ENCODE results near the gene MAGI2.
"Not testable (repeated sequence)": the region's sequence is repeated elsewhere in the genome, so short reads cannot be mapped to it uniquely, and the experiment has no call there.

MAGI2 gene

DNA sequence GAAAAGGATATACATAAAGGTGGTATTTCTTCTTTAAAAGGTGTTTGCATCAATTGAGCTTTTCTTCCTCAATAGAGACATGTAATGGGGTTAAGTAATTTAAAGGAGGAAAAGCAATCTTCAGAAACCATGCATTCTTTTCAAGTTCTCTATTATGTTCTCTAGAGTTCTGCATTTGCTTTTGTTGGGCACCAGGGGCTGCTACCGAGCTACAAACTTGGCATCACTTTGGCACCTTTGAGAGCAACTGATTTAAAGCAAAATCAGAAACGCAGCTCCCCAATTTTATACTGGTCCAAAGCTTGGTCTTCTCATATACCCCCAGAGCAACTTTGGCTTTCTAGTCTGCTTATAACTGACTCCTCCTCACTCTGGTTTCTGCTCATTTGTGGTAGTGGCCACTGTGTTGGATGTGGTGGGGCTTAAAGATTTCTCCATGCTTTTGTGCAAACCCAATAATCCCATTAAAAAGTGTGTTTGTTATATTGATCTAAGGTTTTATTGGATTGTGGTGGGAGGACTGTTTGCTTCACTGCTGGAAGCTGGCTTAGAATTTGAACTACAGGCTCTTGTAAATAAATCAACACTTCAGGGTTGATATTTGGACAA is 942.8 kb downstream of the MAGI2 start:
- peak; percentile 78 for DNase-seq

DNA sequence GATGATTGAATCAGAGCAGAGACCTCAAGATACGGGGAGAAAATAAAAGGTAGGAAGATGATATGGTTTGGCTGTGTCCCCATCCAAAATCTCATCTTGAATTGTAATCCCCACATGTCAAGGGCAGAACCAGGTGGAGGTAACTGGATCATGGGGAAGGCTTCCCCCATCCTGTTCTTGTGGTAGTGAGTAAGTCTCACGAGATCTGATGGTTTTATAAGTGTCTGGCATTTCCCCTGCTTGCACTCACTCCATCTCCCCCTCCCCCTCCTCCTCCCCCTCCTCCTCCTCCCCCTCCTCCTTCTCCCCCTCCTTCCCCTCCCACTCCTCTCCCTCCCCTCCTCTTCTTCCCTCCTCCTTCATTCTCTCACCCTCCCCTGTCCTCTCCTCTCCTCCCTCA is 950.2 kb downstream of the MAGI2 start:
- not testable (repeated sequence) for DNase-seq

DNA sequence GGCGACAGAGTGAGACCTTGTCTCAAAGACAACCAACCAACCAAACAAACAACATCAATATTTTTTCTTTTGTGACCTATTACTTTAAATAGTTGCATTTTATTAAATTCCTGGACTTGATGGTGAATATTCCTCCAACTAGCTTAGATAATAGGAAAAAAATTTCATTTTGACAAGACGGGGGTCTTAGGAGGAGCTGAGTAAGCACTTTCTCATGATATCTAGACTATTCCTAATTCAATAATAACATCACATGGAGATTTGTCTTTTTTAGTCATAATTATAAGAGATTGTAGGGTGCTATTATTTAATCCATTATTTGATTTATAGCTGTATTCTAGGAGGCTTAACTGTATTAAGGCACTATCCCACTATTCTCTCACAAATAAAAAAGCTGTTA is 952.4 kb downstream of the MAGI2 start:
- DNase-seq: no peak

DNA sequence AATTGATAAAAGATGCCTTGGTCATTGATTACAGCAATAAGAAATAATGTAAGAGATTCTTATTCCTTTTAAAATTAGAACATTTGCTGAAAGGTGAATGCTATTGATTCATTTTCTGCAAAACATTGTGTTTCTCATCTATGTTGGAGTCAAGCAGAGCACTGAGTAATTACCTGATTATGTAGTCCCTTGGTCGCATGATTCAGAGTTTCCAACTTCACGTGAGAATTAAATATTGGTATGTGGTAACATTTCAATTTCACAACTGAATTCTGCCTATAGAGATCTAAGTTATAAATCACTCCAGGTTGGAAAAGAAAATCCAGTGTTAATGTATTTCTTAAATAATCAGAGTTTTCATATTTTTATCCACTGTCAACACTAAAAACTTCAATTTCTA is 953.5 kb downstream of the MAGI2 start:
- DNase-seq: no peak

DNA sequence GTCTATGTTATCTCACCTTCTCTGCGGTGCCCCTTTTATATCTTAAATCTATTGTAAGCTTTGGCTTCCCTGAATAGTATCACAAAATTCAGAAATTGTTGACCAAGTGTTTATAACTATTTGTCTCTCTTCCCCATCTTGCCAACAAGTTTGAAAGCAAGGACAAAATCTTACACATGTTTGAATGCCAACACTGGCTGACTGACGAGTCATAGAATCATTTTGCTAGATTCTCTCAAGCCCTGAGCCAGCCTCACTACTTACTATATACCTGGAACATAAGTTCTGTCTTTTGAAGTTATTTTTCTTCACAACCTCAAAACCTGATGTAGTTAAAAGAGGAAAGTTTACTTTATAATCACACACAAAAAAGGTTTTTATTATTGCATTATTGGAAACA is 954.2 kb downstream of the MAGI2 start:
- no peak for DNase-seq

DNA sequence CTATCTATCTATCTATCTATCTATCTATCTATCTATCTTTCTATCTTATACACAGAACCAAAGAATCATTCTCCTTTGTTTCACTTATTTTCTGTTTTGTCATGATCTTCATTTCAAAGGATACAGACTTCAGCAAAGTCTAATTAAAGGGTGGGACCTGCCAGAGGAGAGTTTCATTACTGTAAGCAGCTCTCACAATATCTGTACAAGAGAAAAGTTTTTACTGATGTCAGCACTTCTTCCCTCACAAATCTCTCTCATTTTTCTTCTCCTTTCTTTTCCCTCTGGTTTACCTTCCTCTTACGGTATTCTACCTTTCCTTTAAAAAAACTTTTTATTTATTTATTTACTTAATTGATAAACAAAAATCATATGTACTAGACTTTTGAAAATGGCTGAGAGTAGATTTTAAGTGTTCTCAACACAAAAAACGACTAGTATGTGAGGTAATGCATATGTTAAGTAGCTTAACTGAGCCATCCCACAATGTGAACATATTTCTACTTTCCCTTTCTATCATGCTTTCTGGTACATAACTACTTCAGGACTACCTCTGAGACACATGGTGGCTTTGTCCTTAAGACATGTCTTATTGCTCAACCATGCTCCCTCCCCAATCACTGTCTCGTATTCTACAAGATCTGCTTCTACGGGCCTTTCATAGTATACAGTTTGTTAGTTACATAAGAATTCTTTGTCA is 955.6 kb downstream of the MAGI2 start:
- DNase-seq: peak; percentile 30

DNA sequence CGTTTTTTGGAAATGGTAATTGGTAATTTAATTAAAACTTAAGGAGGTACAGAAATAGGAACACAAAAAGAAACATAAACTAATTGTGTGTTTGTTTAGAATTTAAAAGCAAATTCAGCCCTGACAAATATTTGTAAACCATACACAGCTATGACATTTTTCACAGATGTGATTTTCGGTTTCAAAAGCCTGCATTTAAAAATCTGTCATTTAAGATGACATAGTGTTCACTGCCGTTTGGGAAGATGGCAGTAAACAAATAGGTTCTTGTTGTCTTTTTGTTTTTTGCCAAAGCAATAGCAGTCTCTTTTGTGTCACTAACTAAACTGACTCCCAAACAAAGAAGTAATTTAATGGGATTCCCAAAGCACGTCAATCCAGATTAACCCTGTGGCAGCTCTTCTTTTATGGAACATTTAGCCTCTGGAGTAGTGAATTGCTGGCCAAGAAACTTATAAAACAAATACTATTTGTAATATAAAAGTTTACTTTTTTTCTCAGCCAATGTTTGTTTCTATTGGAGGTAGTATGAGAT is 957.3 kb downstream of the MAGI2 start:
- no peak for DNase-seq

DNA sequence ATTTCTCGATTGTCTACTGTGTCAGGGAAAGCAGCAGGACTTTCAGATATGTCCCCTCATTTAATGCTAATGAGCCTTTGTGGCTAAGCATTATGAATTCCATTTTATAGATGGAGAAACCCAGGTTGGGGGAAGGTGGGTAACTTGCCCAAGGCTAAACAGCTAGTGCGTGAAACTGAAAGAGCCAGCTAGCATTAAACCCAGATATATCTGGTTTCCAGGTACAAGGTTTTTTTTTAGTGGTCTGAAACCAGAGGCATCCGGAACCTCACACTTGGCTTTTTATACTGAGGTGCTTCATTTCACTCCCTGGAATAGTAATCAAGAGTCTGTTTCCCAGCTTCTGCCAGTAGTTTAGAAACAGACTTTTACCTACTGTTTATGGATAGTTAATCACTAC is 960.1 kb downstream of the MAGI2 start:
- no peak for DNase-seq

DNA sequence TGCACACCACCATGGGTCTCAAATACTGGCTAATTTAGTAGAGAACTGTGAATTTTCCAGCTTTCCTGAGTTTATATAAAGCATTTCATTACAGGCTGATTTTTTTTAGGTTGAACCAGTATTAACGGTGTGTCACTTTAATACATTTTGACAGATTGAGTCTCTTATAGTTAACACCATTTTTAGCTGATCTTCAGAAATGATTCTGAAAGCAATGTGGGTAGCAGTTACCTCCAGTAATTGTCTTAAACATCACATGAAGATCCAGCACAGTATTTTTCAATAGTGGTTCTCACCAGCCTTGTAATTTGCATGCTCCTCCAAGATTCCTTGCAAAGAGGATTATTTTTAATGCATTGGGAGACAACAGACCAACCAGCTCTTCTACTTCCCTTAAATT is 961.3 kb downstream of the MAGI2 start:
- DNase-seq: no peak

DNA sequence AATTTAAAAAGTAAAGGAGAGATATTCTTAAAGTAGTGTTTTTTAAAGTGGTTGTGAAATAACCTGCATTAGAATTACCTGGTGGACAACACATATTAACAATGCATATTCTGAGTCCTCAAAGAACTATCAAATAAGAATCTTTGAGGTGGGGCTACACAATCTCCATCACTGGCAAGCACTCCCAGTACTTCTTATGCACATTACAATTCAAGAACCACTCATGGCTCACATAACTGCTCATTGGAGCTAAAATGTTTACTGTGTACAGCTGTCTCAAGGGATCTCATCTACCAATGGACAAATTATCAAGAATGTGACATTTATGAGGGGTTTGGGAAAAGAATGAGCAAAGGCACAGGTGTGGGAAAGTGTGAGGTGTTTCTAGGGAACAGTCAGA is 962.9 kb downstream of the MAGI2 start:
- no peak for DNase-seq

DNA sequence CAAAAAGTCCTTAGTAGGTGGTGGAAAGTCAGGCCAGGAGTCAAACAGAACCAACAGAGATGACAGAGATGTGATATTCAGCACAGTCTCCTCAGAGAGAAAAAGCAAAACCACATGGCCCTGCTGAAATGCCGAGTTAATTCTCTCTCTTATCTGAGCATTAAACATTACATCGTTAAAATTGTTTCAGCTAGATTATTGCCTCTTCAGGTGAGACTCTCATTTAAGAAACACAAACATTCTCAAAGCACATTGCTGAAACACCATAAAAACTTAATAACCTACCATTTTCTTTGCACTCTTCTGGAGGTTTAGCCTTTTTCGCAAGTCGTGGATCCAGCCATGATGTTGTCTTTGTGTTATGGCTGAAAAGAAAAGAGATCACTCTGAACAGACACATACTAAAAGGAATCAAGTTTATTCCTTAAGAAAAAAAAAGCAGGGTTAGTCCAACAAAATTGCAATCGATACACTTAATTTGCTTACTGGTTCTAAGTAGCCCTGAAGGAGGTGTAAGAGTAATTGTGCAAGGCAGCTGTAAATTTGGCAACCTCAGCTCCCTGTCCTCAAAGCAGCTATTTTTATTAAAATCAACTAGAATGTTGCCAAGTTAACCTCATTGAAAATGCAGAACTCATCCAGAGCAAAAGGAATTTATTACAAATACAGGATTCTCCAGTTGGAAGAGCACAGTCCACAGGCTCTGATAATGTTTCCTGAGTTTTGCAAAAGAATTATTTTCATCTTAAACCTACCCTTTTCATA is 963.8 kb downstream of the MAGI2 start:
- DNase-seq: peak; percentile 47

DNA sequence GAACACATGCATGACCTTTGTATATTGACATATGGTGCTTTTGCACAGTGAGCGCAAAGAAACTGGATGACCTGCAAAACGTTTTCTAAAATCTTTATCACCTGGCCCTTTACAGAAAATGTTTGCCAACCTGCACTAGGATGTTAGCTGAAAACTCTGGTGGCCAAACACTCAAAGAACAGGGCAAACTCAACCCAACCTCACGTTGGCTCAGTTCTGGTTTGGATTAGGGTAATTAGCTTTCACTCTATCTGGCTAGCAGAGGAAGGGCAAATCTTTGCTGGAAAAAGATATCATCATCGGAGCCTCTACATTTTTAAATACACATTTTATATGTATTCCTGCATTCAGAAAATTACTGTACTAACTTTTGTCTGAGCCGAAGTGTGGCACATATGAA is 966.0 kb downstream of the MAGI2 start:
- no peak for DNase-seq

DNA sequence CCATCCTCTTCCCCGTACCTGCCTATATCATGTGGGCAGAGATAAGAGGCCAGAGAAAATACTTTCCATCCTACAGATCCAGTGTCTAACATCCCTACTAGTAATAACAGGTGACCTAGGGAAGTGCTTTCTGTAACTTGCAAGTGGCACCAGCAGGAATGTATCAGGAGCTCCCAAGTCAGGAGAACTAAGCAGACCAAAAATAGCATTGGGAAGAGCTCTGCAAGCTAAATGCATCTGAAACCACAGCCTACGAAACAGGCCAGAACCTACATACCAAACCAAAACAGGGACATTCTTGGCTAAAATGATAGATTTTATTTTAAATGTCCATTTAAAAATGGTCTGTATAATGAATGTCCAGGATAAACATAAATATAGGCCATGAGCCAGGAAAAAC is 974.1 kb downstream of the MAGI2 start:
- DNase-seq: no peak

DNA sequence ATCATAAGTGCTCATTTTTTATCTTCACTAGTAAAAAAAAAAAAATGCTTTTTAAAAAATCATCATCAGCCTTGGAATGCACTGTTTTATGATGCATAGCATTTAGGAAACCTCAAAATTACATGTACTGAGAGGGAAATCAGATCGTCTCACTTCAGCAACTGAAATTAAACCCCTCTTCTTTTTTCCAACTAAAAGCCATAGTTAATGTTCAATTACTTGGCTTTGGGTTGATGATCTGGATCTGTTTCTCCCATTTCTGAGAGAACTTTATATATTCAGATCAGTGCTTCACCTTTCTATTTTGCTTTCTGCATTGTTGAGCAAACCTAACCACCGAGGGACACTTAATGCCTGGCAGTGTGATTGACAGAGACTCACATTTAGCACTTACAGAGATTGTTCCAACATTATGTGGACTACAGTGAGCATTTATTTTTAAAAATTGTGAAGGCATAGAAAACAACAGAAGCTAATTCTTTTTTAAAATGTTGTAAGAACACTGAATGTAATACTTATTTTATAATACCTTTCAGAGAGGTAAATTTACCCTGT is 976.5 kb downstream of the MAGI2 start:
- DNase-seq: no peak

DNA sequence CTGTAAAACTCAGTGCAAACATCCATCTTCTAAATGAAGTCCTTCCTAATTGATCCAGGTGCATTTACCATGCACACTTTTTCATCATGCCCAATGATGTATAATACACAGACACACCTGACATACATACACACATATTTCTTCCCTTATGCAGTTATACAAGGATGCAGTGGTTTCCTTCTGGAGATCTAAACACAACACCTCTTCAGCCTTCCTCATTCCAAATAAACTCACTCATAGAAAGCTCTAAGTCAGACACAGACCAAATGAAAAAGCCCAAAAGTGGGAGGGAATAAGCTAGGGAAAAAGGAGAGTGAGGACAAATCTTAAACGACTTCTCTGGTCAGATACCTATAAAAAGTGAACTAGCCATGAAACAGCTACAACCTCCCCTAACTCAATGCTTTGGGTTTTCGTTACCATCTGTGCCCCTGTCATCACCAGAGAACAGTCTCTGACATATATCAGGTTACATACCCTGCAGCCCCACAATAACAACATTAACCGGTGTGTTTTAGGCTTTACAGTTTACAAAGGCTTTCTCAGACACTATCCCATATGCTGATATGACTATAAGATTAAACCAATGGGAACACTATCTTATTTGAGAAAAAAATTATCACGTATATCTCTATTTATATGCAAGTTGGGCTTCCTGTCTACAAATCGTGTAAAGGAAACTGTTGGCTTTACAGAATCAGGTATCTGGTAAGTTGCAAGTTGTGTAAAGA is 979.7 kb downstream of the MAGI2 start:
- no peak for DNase-seq

DNA sequence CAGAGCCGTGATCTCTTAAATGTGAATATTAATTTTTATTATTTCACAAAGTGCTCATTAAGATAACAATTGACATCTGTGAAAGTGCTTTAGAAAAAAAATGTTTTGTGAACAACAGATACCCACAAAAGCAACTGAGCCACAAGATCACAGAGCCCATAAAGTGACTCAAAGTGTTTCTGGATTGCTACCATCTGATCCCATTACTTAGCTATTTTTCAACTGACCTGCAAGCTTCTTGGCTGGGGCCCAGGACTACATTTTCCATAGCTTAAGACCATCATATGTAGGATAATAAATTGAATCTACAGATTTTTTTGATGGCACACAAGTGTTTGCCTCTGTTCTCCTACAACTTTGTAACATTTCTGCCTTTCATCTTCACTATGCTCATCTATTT is 980.4 kb downstream of the MAGI2 start:
- DNase-seq: no peak

DNA sequence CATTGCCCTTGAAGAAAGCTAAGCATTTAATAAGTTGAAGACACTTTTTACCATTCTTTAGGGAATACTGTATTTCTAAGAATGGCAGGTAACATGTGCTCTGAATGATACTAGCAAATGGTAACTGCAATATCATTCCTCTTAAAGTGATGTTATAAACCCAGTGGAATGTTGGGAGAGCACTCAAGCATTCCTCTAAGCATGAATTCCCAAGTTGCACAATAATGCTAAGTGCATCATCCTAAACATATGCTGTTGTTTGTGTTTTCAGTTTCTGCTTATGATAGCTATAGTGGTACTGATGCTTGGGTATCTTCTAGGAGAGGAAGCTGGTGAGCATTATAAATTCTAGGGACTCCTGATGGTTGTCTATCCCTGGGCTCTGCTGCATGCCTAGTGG is 980.9 kb downstream of the MAGI2 start:
- DNase-seq: no peak

DNA sequence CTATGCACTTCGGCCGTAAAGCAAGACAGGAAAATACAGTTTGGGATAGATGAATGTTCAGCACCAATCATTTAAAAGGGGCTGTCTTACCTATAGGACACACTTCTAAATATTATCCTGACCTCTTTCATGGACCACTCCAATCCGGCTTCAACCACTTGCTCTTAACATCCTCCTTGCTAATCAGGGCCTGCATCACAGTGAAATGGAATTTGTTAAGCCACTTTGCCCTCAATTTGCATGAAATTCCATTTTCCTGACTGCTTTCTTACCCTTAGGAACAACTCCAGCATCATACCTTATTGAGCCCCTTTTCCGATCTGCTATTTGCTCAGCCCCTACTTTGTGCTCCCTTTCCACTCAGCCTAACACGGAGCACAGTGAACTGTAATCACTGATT is 987.6 kb downstream of the MAGI2 start:
- DNase-seq: no peak

DNA sequence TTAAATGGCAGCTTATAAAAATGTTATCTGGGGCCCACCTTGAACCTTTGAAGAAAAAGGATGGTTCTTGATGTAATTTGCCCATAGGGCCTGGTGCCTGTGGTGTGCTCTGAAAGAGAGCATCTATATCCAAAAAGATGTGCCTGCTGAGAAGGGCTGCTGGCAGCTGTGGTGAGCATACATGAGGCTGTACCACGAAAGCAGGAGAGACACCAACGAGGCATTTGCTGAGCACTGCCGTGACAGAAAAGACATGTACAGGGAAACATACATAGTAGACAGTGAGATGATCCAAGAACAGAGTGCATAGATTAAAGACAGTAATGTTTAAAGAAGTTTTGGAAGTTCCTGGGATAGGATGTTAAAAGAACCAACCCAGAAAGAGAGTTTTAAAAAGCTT is 990.4 kb downstream of the MAGI2 start:
- no peak for DNase-seq

DNA sequence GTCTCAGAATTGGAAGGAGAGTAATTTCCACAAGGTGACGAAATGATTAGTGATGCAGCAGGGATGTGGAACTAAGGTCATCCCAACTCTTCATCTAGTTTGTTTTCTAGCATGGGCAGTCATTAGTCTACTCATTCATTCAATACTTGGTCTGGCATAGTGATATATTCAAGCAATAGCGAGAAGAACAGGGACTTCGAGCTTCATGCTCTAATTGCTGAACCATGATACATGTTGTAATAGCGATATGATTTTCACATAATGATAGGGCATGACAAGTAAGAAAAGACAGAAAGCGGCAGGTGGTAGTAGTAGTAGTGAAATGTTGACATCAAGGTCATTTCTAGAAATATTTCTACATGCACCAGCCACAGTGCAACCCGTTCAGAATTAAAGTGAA is 1002.8 kb downstream of the MAGI2 start:
- DNase-seq: no peak

DNA sequence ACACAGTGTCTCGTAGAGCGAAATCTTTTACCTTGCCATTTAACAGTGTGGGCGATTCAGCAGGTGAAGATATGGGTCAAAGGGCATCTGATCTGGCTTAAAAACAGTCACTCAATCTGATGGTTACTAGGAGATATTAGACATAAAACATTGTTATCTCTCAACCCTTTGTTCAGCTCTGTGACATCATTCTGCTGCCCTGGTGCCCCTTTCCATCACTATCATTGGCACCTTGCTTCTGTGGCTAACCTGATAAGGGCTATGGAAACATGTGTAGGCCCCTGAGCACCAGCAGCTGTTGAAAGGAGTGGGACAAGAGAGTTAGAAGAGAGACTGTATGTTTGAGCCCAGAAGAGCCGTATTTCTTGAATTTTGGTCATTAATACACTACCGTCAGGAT is 1004.6 kb downstream of the MAGI2 start:
- DNase-seq: peak; percentile 88

DNA sequence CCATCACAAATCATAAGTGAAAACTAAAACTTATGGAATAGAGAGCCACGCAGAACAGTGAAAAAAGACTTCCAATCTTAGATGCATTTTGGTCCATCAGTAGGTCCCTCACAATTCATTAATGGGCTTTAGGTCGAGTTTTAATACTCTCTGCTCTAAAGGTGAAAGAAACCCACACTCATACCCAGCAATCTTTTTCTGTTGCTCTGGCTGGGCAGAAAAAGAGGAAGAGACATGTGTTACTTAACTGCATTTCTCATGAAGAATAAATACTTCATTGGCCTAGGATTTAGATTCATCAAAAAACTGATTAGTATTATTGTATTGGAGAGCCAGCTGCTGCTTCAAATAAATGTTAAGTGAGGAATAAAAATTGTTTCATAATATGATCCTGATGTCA is 1009.2 kb downstream of the MAGI2 start:
- DNase-seq: peak; percentile 60

DNA sequence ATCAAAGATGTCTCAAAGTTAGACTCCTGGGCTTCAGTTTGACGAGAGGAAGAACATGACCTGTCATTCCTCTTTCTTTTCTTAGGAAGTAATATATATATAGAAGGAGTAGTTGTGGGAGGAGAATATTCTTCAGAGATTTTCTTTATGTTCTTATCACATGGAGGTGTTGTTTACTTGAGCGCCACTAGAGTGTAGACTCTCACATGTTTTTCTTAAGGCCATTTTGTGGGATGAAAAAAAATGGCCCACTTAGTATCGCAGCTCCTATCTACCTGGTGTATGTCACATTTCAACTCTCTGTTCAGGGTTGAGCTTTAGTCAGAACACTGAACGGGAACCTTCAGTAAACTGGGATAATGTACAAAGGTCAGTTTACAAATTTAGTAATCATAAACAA is 1009.7 kb downstream of the MAGI2 start:
- DNase-seq: peak; percentile 53
